Activated CD8-positive, alpha-beta T cell treated with anti-CD3 and anti-CD28 coated beads for 36 hours (primary cell): ENCODE data around the gene KIAA0319L. TPM values are rescaled to one million over a fixed set of nuclear protein-coding genes. Genes with fewer than 3 reads are reported as not detected.
A peak's percentile ranks its signal among the peaks of the same experiment; 100 is the strongest.

Experiments
- ATAC-seq: fragments of 200-7000 bp; cut with Tn5 transposase; one replicate; pipeline ENCODE4 v1.10.0; 2021; ENCODE audit warnings: mild to moderate bottlenecking, moderate library complexity
- CTCF ChIA-PET: fragments of 350-600 bp; sonication (Branson Sonifier 250); formaldehyde crosslinking; loops from one replicate; lab custom pipeline; 2021; ENCODE audit warnings: antibody characterized with exemption; lab: Charles Lee
- POLR2A ChIA-PET: fragments of 350-600 bp; sonication (Branson Sonifier 250); formaldehyde crosslinking; loops from one replicate; lab custom pipeline; 2021; ENCODE audit warnings: antibody characterized with exemption; lab: Charles Lee
- DNase-seq: peaks from one replicate; pipeline ENCODE4 v3.0.0-alpha.2; 2020
- H3K27ac Mint-ChIP-seq: one replicate; pipeline ENCODE4 v1.8.0; 2021; ENCODE audit warnings: mild to moderate bottlenecking, mixed read lengths
- H3K27me3 Mint-ChIP-seq: one replicate; pipeline ENCODE4 v1.8.0; 2021; ENCODE audit warnings: mixed read lengths
- H3K36me3 Mint-ChIP-seq: one replicate; pipeline ENCODE4 v1.8.0; 2021; ENCODE audit warnings: low read depth, mixed read lengths
- H3K4me1 Mint-ChIP-seq: one replicate; pipeline ENCODE4 v1.8.0; 2021; ENCODE audit warnings: low read depth, mixed read lengths
- H3K4me3 Mint-ChIP-seq: one replicate; pipeline ENCODE4 v1.8.0; 2021; ENCODE audit warnings: mild to moderate bottlenecking, moderate library complexity, mixed read lengths
- H3K9me3 Mint-ChIP-seq: one replicate; pipeline ENCODE4 v1.8.0; 2021; ENCODE audit warnings: mixed read lengths
- CTCF ChIP-seq: fragments of 200-600 bp; IDR thresholded peaks from one replicate; pipeline ENCODE4 v1.8.0; 2022; ENCODE audit warnings: antibody characterized with exemption, mild to moderate bottlenecking
- intact Hi-C: fragments of 100-400 bp; cut with micrococcal nuclease; formaldehyde crosslinking; loops from one replicate; pipeline ENCODE4 v1.10.0; 2022
- total RNA-seq, 2 experiments: library from RNA; stranded (reverse); gene quantifications; one replicate each; pipeline ENCODE4 v1.2.3, GENCODE V29; 2021

Gene KIAA0319L
- total RNA-seq, 2 experiments from 2014 or later, result 22.8 to 30.9 TPM

- intact Hi-C loops, result no loop called here
- peak; percentile 74 for ATAC-seq
- CTCF ChIA-PET, result interaction anchor here (1.5 to 5.2 kb wide), 6 partner anchors 10 to 285 kb away, joined by 4 to 50 read pairs (median 6); no protein-coding TSS in a partner anchor
- Mint-ChIP-seq H3K36me3 (peaks cover 16% of the 10 kb centered on the region), H3K4me1 (peaks cover 29% of the 10 kb centered on the region), H3K4me3 (peak overlapping the region; percentile 15), H3K27me3 (no peaks in the 10 kb centered on the region), H3K27ac (peak overlapping the region; percentile 74), H3K9me3 (no peaks in the 10 kb centered on the region)
- no peak for TF ChIP-seq CTCF
- POLR2A ChIA-PET, result interaction anchor here (1.2 kb wide), 1 partner anchor 10 kb away, joined by 5 read pairs; no protein-coding TSS in a partner anchor
- DNase-seq, result peak; percentile 73
Observed at GRCh38 chr1:35442734-35443133, 114.5 kb downstream of the KIAA0319L start.

GRCh38 chr1:35441926-35442579 is 115.2 kb downstream of the KIAA0319L start:
- Mint-ChIP-seq H3K36me3 (peaks cover 18% of the 10 kb centered on the region), H3K27ac (no peak overlapping the region), H3K9me3 (no peaks in the 10 kb centered on the region), H3K27me3 (no peaks in the 10 kb centered on the region), H3K4me1 (peaks cover 29% of the 10 kb centered on the region), H3K4me3 (no peak overlapping the region)
- DNase-seq, result no peak
- intact Hi-C loops, result no loop called here
- ChIA-PET CTCF (interaction anchor here (2.2 to 5.2 kb wide), 3 partner anchors 11 to 123 kb away, joined by 7 to 50 read pairs (median 22); no protein-coding TSS in a partner anchor), POLR2A (interaction anchor here (0.6 kb wide), 1 partner anchor 21 kb away, joined by 3 read pairs; no protein-coding TSS in a partner anchor)
- no peak for TF ChIP-seq CTCF
- no peak for ATAC-seq

- Mint-ChIP-seq H3K36me3 (peaks cover 23% of the 10 kb centered on the region), H3K27ac (no peak overlapping the region), H3K4me1 (peaks cover 27% of the 10 kb centered on the region), H3K9me3 (no peaks in the 10 kb centered on the region), H3K27me3 (no peaks in the 10 kb centered on the region), H3K4me3 (no peak overlapping the region)
- DNase-seq, result no peak
- CTCF ChIA-PET, result interaction anchor here (1.2 to 6.8 kb wide), 2 partner anchors 11 to 35 kb away, joined by 3 to 56 read pairs; no protein-coding TSS in a partner anchor
- ATAC-seq, result no peak
- TF ChIP-seq CTCF, result no peak
- intact Hi-C loops, result no loop called here
- POLR2A ChIA-PET, result interaction anchor here (0.9 kb wide), 1 partner anchor 15 kb away, joined by 3 read pairs; no protein-coding TSS in a partner anchor
Observed at GRCh38 chr1:35439626-35440025, 117.6 kb downstream of the KIAA0319L start.

GRCh38 chr1:35437200-35437599 is 120.0 kb downstream of the KIAA0319L start:
- no peak overlapping the region for H3K4me3 Mint-ChIP-seq
- intact Hi-C loops, result no loop called here
- H3K4me1 Mint-ChIP-seq, result peaks cover 6% of the 10 kb centered on the region
- ChIA-PET CTCF (interaction anchor here (1.0 to 6.8 kb wide), 3 partner anchors 14 to 128 kb away, joined by 3 to 56 read pairs (median 4); no protein-coding TSS in a partner anchor), POLR2A (interaction anchor here (0.5 kb wide), 1 partner anchor 74 kb away, joined by 3 read pairs; no protein-coding TSS in a partner anchor)
- ATAC-seq, result no peak
- H3K27me3 Mint-ChIP-seq, result no peaks in the 10 kb centered on the region
- TF ChIP-seq CTCF, result no peak
- H3K27ac Mint-ChIP-seq, result no peak overlapping the region
- H3K9me3 Mint-ChIP-seq, result no peaks in the 10 kb centered on the region
- no peak for DNase-seq
- peaks cover 21% of the 10 kb centered on the region for H3K36me3 Mint-ChIP-seq

GRCh38 chr1:35436078-35436477 is 121.1 kb downstream of the KIAA0319L start:
- Mint-ChIP-seq H3K9me3 (no peaks in the 10 kb centered on the region), H3K4me3 (no peak overlapping the region), H3K27ac (no peak overlapping the region), H3K36me3 (peaks cover 24% of the 10 kb centered on the region), H3K4me1 (peaks cover 5% of the 10 kb centered on the region), H3K27me3 (no peaks in the 10 kb centered on the region)
- ATAC-seq (no peak), DNase-seq (no peak)
- no peak for TF ChIP-seq CTCF
- CTCF ChIA-PET, result interaction anchor here (1.5 to 6.8 kb wide), 2 partner anchors 15 to 109 kb away, joined by 3 to 56 read pairs; no protein-coding TSS in a partner anchor
- POLR2A ChIA-PET, result no interaction called here
- intact Hi-C loops, result no loop called here
